ENCODE results near the gene EIF1AD. TPM values are rescaled to one million over a fixed set of nuclear protein-coding genes. Genes with fewer than 3 reads are reported as not detected.
A peak's percentile ranks its signal among the peaks of the same experiment; 100 is the strongest.

EIF1AD gene
- polyA plus RNA-seq, 4 donors: 14.8 to 34.9 (median 19.8) TPM

GRCh38 chr11:65973439-65974110 is 28.4 kb downstream of the EIF1AD start:
- Histone ChIP-seq H3K27ac (ENCODE audit: low read depth in 1 of 3, low read length in 2 of 3) (no peak overlapping the region), H3K27me3 (ENCODE audit: control insufficient read depth in 3 of 3, insufficient read depth in 3 of 3, low read length in 3 of 3) (no peaks in the 10 kb centered on the region), H3K4me3 (ENCODE audit: low read depth in 1 of 3, low read length in 3 of 3) (no peak overlapping the region), H3K9me3 (ENCODE audit: control insufficient read depth in 2 of 2, insufficient read depth in 1 of 2, low read depth in 1 of 2, low read length in 1 of 2) (no peaks in the 10 kb centered on the region), H3K36me3 (ENCODE audit: control insufficient read depth in 3 of 3, insufficient read depth in 2 of 3, low read depth in 1 of 3, low read length in 3 of 3) (peaks cover 13 to 78% (median 26%) of the 10 kb centered on the region in 3 donors), H3K4me1 (ENCODE audit: control insufficient read depth in 3 of 3, insufficient read depth in 2 of 3, low read depth in 1 of 3, low read length in 2 of 3) (no peaks in the 10 kb centered on the region)
- DNase-seq (no peak), FAIRE-seq (no peak)
- WGBS, 3 donors: 93 to 96% (median 95%) methylated on average over 13 of the region's 13 CpGs

GRCh38 chr11:65972116-65972515 is 29.8 kb downstream of the EIF1AD start:
- FAIRE-seq (no peak), DNase-seq (no peak)
- 96 to 98% (median 97%) methylated on average over 8 of the region's 8 CpGs for whole genome bisulfite sequencing, 3 donors
- peaks cover 8 to 78% (median 22%) of the 10 kb centered on the region in 3 donors for H3K36me3 ChIP-seq (ENCODE audit: control insufficient read depth in 3 of 3, insufficient read depth in 2 of 3, low read depth in 1 of 3, low read length in 3 of 3)
- no peaks in the 10 kb centered on the region for H3K9me3 ChIP-seq (ENCODE audit: control insufficient read depth in 2 of 2, insufficient read depth in 1 of 2, low read depth in 1 of 2, low read length in 1 of 2)
- no peak overlapping the region for H3K27ac ChIP-seq (ENCODE audit: low read depth in 1 of 3, low read length in 2 of 3)
- H3K27me3 ChIP-seq (ENCODE audit: control insufficient read depth in 3 of 3, insufficient read depth in 3 of 3, low read length in 3 of 3): no peaks in the 10 kb centered on the region
- no peak overlapping the region for H3K4me3 ChIP-seq (ENCODE audit: low read depth in 1 of 3, low read length in 3 of 3)
- no peaks in the 10 kb centered on the region for H3K4me1 ChIP-seq (ENCODE audit: control insufficient read depth in 3 of 3, insufficient read depth in 2 of 3, low read depth in 1 of 3, low read length in 2 of 3)

- Histone ChIP-seq H3K27me3 (ENCODE audit: control insufficient read depth in 3 of 3, insufficient read depth in 3 of 3, low read length in 3 of 3) (no peaks in the 10 kb centered on the region), H3K27ac (ENCODE audit: low read depth in 1 of 3, low read length in 2 of 3) (no peak overlapping the region), H3K9me3 (ENCODE audit: control insufficient read depth in 2 of 2, insufficient read depth in 1 of 2, low read depth in 1 of 2, low read length in 1 of 2) (no peaks in the 10 kb centered on the region), H3K36me3 (ENCODE audit: control insufficient read depth in 3 of 3, insufficient read depth in 2 of 3, low read depth in 1 of 3, low read length in 3 of 3) (peaks cover 29 to 83% (median 29%) of the 10 kb centered on the region in 3 donors), H3K4me1 (ENCODE audit: control insufficient read depth in 3 of 3, insufficient read depth in 2 of 3, low read depth in 1 of 3, low read length in 2 of 3) (no peaks in the 10 kb centered on the region), H3K4me3 (ENCODE audit: low read depth in 1 of 3, low read length in 3 of 3) (no peak overlapping the region)
- WGBS, 3 donors: 73 to 85% (median 75%) methylated on average over 12 to 15 of the region's 15 CpGs
- no peak for DNase-seq
- no peak for FAIRE-seq
Measured at GRCh38 chr11:65968600-65969482, 33.1 kb downstream of the EIF1AD start.

GRCh38 chr11:65967329-65967934 is 34.5 kb downstream of the EIF1AD start:
- 94 to 96% (median 96%) methylated on average over 25 to 30 of the region's 30 CpGs for WGBS, 3 donors
- peaks cover 29 to 74% (median 29%) of the 10 kb centered on the region in 3 donors for H3K36me3 ChIP-seq (ENCODE audit: control insufficient read depth in 3 of 3, insufficient read depth in 2 of 3, low read depth in 1 of 3, low read length in 3 of 3)

GRCh38 chr11:65965986-65966762 is 35.8 kb downstream of the EIF1AD start:
- WGBS, 3 donors: 94 to 96% (median 95%) methylated on average over 34 to 36 of the region's 36 CpGs
- Histone ChIP-seq H3K27me3 (ENCODE audit: control insufficient read depth in 3 of 3, insufficient read depth in 3 of 3, low read length in 3 of 3) (no peaks in the 10 kb centered on the region), H3K4me1 (ENCODE audit: control insufficient read depth in 3 of 3, insufficient read depth in 2 of 3, low read depth in 1 of 3, low read length in 2 of 3) (peaks cover 3 to 12% (median 8%) of the 10 kb centered on the region in 3 donors), H3K9me3 (ENCODE audit: control insufficient read depth in 2 of 2, insufficient read depth in 1 of 2, low read depth in 1 of 2, low read length in 1 of 2) (no peaks in the 10 kb centered on the region), H3K27ac (ENCODE audit: low read depth in 1 of 3, low read length in 2 of 3) (no peak overlapping the region), H3K4me3 (ENCODE audit: low read depth in 1 of 3, low read length in 3 of 3) (no peak overlapping the region), H3K36me3 (ENCODE audit: control insufficient read depth in 3 of 3, insufficient read depth in 2 of 3, low read depth in 1 of 3, low read length in 3 of 3) (peaks cover 29 to 73% (median 29%) of the 10 kb centered on the region in 3 donors)
- no peak for DNase-seq
- no peak for FAIRE-seq

More at GRCh38 chr11:65967329-65967934, 34.5 kb downstream of the EIF1AD start:
- no peaks in the 10 kb centered on the region for H3K9me3 ChIP-seq (ENCODE audit: control insufficient read depth in 2 of 2, insufficient read depth in 1 of 2, low read depth in 1 of 2, low read length in 1 of 2)
- H3K4me3 ChIP-seq (ENCODE audit: low read depth in 1 of 3, low read length in 3 of 3): no peak overlapping the region
- no peaks in the 10 kb centered on the region for H3K27me3 ChIP-seq (ENCODE audit: control insufficient read depth in 3 of 3, insufficient read depth in 3 of 3, low read length in 3 of 3)
- no peak overlapping the region for H3K27ac ChIP-seq (ENCODE audit: low read depth in 1 of 3, low read length in 2 of 3)
- H3K4me1 ChIP-seq (ENCODE audit: control insufficient read depth in 3 of 3, insufficient read depth in 2 of 3, low read depth in 1 of 3, low read length in 2 of 3): peaks cover 3 to 9% (median 5%) of the 10 kb centered on the region in 3 donors
- DNase-seq: no peak
- FAIRE-seq: no peak

GRCh38 chr11:65964906-65965305 is 37.1 kb downstream of the EIF1AD start:
- Histone ChIP-seq H3K9me3 (ENCODE audit: control insufficient read depth in 2 of 2, insufficient read depth in 1 of 2, low read depth in 1 of 2, low read length in 1 of 2) (no peaks in the 10 kb centered on the region), H3K4me3 (ENCODE audit: low read depth in 1 of 3, low read length in 3 of 3) (no peak overlapping the region), H3K36me3 (ENCODE audit: control insufficient read depth in 3 of 3, insufficient read depth in 2 of 3, low read depth in 1 of 3, low read length in 3 of 3) (peaks cover 27 to 63% (median 29%) of the 10 kb centered on the region in 3 donors), H3K27ac (ENCODE audit: low read depth in 1 of 3, low read length in 2 of 3) (no peak overlapping the region), H3K4me1 (ENCODE audit: control insufficient read depth in 3 of 3, insufficient read depth in 2 of 3, low read depth in 1 of 3, low read length in 2 of 3) (peaks cover 3 to 12% (median 8%) of the 10 kb centered on the region in 3 donors), H3K27me3 (ENCODE audit: control insufficient read depth in 3 of 3, insufficient read depth in 3 of 3, low read length in 3 of 3) (no peaks in the 10 kb centered on the region)
- 83 to 100% (median 91%) methylated on average over 7 to 10 of the region's 10 CpGs for WGBS, 3 donors
- DNase-seq (no peak), FAIRE-seq (no peak)

GRCh38 chr11:65962141-65962564 is 39.8 kb downstream of the EIF1AD start:
- no peak for FAIRE-seq
- Histone ChIP-seq H3K36me3 (ENCODE audit: control insufficient read depth in 3 of 3, insufficient read depth in 2 of 3, low read depth in 1 of 3, low read length in 3 of 3) (peaks cover 17 to 36% (median 21%) of the 10 kb centered on the region in 3 donors), H3K4me3 (ENCODE audit: low read depth in 1 of 3, low read length in 3 of 3) (peak overlapping the region; percentile 51 to 99 (median 98)), H3K4me1 (ENCODE audit: control insufficient read depth in 3 of 3, insufficient read depth in 2 of 3, low read depth in 1 of 3, low read length in 2 of 3) (peaks cover 3 to 12% (median 8%) of the 10 kb centered on the region in 3 donors), H3K27ac (ENCODE audit: low read depth in 1 of 3, low read length in 2 of 3) (no peak overlapping the region), H3K27me3 (ENCODE audit: control insufficient read depth in 3 of 3, insufficient read depth in 3 of 3, low read length in 3 of 3) (no peaks in the 10 kb centered on the region), H3K9me3 (ENCODE audit: control insufficient read depth in 2 of 2, insufficient read depth in 1 of 2, low read depth in 1 of 2, low read length in 1 of 2) (no peaks in the 10 kb centered on the region)
- no peak for DNase-seq
- WGBS, 3 donors: 4 to 7% (median 6%) methylated on average over 13 of the region's 13 CpGs

Measured in small intestine (tissue), 7 donors.